ENCODE results near the gene PLOD2. TPM values are rescaled to one million over a fixed set of nuclear protein-coding genes. Genes with fewer than 3 reads are reported as not detected.

Gene PLOD2
- total RNA-seq, 1 experiment from 2014 or later, result 19.3 TPM

DNA sequence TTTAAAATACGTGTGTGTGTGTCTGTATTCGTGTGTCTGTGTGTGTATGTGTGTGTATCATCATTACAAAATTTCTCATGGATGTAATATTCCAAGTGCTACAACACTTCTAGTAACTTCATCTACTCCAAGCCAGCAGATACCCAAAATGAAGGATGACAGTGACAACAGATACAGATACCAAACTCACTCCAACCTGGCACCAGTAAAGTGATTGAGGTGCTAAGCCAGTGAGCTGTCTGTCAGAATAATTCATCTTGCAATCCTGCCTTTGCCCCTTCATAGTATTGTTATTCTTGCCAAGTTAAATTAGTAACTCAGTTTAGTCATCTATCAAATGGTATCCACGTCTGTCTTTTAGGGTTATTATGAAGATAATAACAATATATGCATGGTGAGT is 58.1 kb downstream of the PLOD2 start:
- no peak overlapping the region for H3K4ac ChIP-seq (ENCODE audit: low read depth, low read length)
- H3K27ac ChIP-seq (ENCODE audit: insufficient read length, low read depth, low read length), result no peak overlapping the region
- H2BK12ac ChIP-seq (ENCODE audit: insufficient read length, low read depth, low read length), result no peak overlapping the region
- WGBS (ENCODE audit: extremely low coverage, insufficient read length, low lambda C conversion rate), result no CpG with 5 or more reads among the region's 3 CpGs
- no peaks in the 10 kb centered on the region for H3K79me2 ChIP-seq (ENCODE audit: insufficient read depth, low read length)
- H3K27ac Mint-ChIP-seq, result 0 out of 7 replicates have a peak overlapping the region, but pooled peaks of 2 of the 3 experiments have one; percentile 16 to 65
- no peak overlapping the region for H3K56ac ChIP-seq (ENCODE audit: insufficient read length, low read depth, low read length)
- no peak overlapping the region for H4K91ac ChIP-seq (ENCODE audit: insufficient read length, low read depth, low read length)
- no peak overlapping the region for H3T11ph ChIP-seq (ENCODE audit: low read length)
- peaks cover under 1 to 12% (median under 1%) of the 10 kb centered on the region in 3 experiments; a peak in 6 of 7 replicates for H3K36me3 Mint-ChIP-seq (ENCODE audit: insufficient read depth in 1 of 3, low read depth in 3 of 3)
- no peak overlapping the region for H3K14ac ChIP-seq (ENCODE audit: insufficient read depth, low read length)
- no peak overlapping the region for H3K23ac ChIP-seq (ENCODE audit: insufficient read length, low read depth, low read length)
- no peak overlapping the region for H2BK15ac ChIP-seq (ENCODE audit: low read depth, low read length)
- DNase-seq, result no peak
- H2BK20ac ChIP-seq (ENCODE audit: low read depth, low read length, poor library complexity, severe bottlenecking), result no peak overlapping the region
- no peak overlapping the region for H2BK120ac ChIP-seq (ENCODE audit: low read depth, low read length, poor library complexity, severe bottlenecking)
- no peak overlapping the region for H3K18ac ChIP-seq (ENCODE audit: insufficient read length, low read depth, low read length)
- no peaks in the 10 kb centered on the region for H3K79me1 ChIP-seq (ENCODE audit: insufficient read depth, low read depth, low read length, poor library complexity, severe bottlenecking)
- no peak for TF ChIP-seq CTCF (conservative IDR thresholded peaks at IDR 0.05)
- H3K9ac ChIP-seq (ENCODE audit: extremely low read depth, insufficient read length, low read length), result no peak overlapping the region
- H3K27me3 Mint-ChIP-seq (ENCODE audit: low read depth), result no peaks in the 10 kb centered on the region
- no peaks in the 10 kb centered on the region for H3K23me2 ChIP-seq (ENCODE audit: insufficient read length, low read depth, low read length, poor library complexity, severe bottlenecking)
- H3K9me3 Mint-ChIP-seq, result peaks cover 0 to under 1% of the 10 kb centered on the region in 2 experiments; a peak in 2 of 5 replicates
- H2AK5ac ChIP-seq (ENCODE audit: insufficient read length, low read length), result peak overlapping the region; percentile 75
- H4K20me1 ChIP-seq (ENCODE audit: control insufficient read depth, insufficient read depth, insufficient read length), result no peaks in the 10 kb centered on the region
- no peaks in the 10 kb centered on the region for H3K27me3 ChIP-seq (ENCODE audit: insufficient read depth, low read length)
- peaks cover 10% of the 10 kb centered on the region for H3K4me1 ChIP-seq (ENCODE audit: insufficient read depth, low read length)
- H3K4me1 Mint-ChIP-seq, result peaks cover 17 to 19% of the 10 kb centered on the region in 2 experiments
- no peak overlapping the region for H4K5ac ChIP-seq (ENCODE audit: insufficient read length, low read depth, low read length)
- H3K4me2 ChIP-seq (ENCODE audit: insufficient read depth, insufficient read length, low read length), result no peak overlapping the region
- peak overlapping the region; percentile 77 for H2BK5ac ChIP-seq (ENCODE audit: insufficient read length, low read length)
- H3K4me3 Mint-ChIP-seq, result no peak overlapping the region
- H2AFZ ChIP-seq (ENCODE audit: low read length), result no peak overlapping the region
- H4K8ac ChIP-seq (replicated peaks; ENCODE audit: insufficient read length, low read depth, low read length), result no peak overlapping the region
- H3K9me3 ChIP-seq (ENCODE audit: control insufficient read depth, low read depth, low read length), result no peaks in the 10 kb centered on the region

Measured in H9 (cell line).